Measurements from ENCODE around the gene OMP. TPM values are rescaled to one million over a fixed set of nuclear protein-coding genes. Genes with fewer than 3 reads are reported as not detected.

The OMP gene
- total and polyA plus RNA-seq, 2 of the 13 experiments (the other 11 are each of a cell fraction or from before 2014, with no cell fraction given): not detected

GRCh38 chr11:77141475-77141874, 38.8 kb downstream of the OMP start:
- Histone ChIP-seq H3K9me3 (ENCODE audit: low read length) (no peaks in the 10 kb centered on the region), H3K4me2 (ENCODE audit: low read depth, low read length) (no peak overlapping the region), H2AFZ (ENCODE audit: low read length) (no peak overlapping the region), H3K27me3 (ENCODE audit: control insufficient read depth in 1 of 2, insufficient read depth in 2 of 2, low read length in 2 of 2) (no peaks in the 10 kb centered on the region), H3K36me3 (replicated peaks in 1 of 2; ENCODE audit: control insufficient read depth in 1 of 2, insufficient read depth in 2 of 2, low read length in 2 of 2) (no peaks in the 10 kb centered on the region), H3K9ac (ENCODE audit: insufficient read depth, low read depth, low read length) (no peak overlapping the region), H4K20me1 (ENCODE audit: insufficient read depth, low read length) (no peaks in the 10 kb centered on the region), H3K79me2 (ENCODE audit: insufficient read depth, low read length) (no peaks in the 10 kb centered on the region), H3K27ac (ENCODE audit: extremely low read length, insufficient read depth, low read length) (no peak overlapping the region), H3K4me3 (replicated peaks in 1 of 3; ENCODE audit: insufficient read depth in 1 of 3, low read depth in 2 of 3, low read length in 3 of 3) (no peak overlapping the region), H3K4me1 (ENCODE audit: insufficient read depth, low read length) (peaks cover 71% of the 10 kb centered on the region)
- TF ChIP-seq MAFF (IDR thresholded peaks at IDR 0.05; ENCODE audit: low read depth, low read length): no peak
- TF ChIP-seq RORA (CRISPR knock-in tag; IDR thresholded peaks at IDR 0.05): no peak
- TF ChIP-seq SRSF9 (IDR thresholded peaks at IDR 0.05; ENCODE audit: borderline replicate concordance, insufficient read depth, low read depth, low read length, poor library complexity, severe bottlenecking): no peak
- no peak for TF ChIP-seq MNT (IDR thresholded peaks at IDR 0.05)
- no peak for TF ChIP-seq ZNF484 (CRISPR knock-in tag; IDR thresholded peaks at IDR 0.05; ENCODE audit: borderline replicate concordance, low read depth)
- ATAC-seq: no peak
- intact Hi-C loops (cut with micrococcal nuclease; ENCODE audit: unreplicated experiment): no loop called here
- ChIA-PET CTCF (ENCODE audit: low intra/inter-chr PET ratio, low total read pairs) (no interaction called here), POLR2A (interaction anchor here (1.7 kb wide), 1 partner anchor 13 kb away, joined by 9 read pairs; the partner anchor contains the start of gene MYO7A)
- 100% methylated on average over 4 of the region's 4 CpGs for WGBS (ENCODE audit: low lambda C conversion rate)
- in situ Hi-C loops (cut with HindIII; ENCODE audit: extremely low pct_ligation_motif_present, low pct_unique_long_range_greater_than_20kb): no loop called here
- FAIRE-seq: no peak
- no peak for DNase-seq (ENCODE audit: low spot score)
- no TSS peak for BruUV-seq (replicated peaks)

GRCh38 chr11:77142091-77142975, 39.7 kb downstream of the OMP start:
- CTCF ChIA-PET (ENCODE audit: low intra/inter-chr PET ratio, low total read pairs): no interaction called here
- no TSS peak for BruUV-seq (replicated peaks)

More at GRCh38 chr11:77142091-77142975, 39.7 kb downstream of the OMP start:
- in situ Hi-C loops (cut with HindIII; ENCODE audit: extremely low pct_ligation_motif_present, low pct_unique_long_range_greater_than_20kb) (no loop called here), intact Hi-C loops (cut with micrococcal nuclease; ENCODE audit: unreplicated experiment) (no loop called here)
- ATAC-seq: no peak
- no peak overlapping the region for H3K4me3 ChIP-seq (replicated peaks in 1 of 3; ENCODE audit: insufficient read depth in 1 of 3, low read depth in 2 of 3, low read length in 3 of 3)
- no peak overlapping the region for H3K27ac ChIP-seq (ENCODE audit: extremely low read length, insufficient read depth, low read length)
- no peaks in the 10 kb centered on the region for H3K79me2 ChIP-seq (ENCODE audit: insufficient read depth, low read length)
- H3K4me1 ChIP-seq (ENCODE audit: insufficient read depth, low read length): peaks cover 63% of the 10 kb centered on the region
- H3K36me3 ChIP-seq (replicated peaks in 1 of 2; ENCODE audit: control insufficient read depth in 1 of 2, insufficient read depth in 2 of 2, low read length in 2 of 2): no peaks in the 10 kb centered on the region
- no peak for FAIRE-seq
- no peak overlapping the region for H3K4me2 ChIP-seq (ENCODE audit: low read depth, low read length)
- POLR2A ChIA-PET: no interaction called here
- no peaks in the 10 kb centered on the region for H3K9me3 ChIP-seq (ENCODE audit: low read length)
- no peak overlapping the region for H3K9ac ChIP-seq (ENCODE audit: insufficient read depth, low read depth, low read length)
- 96% methylated on average over 11 of the region's 11 CpGs for WGBS (ENCODE audit: low lambda C conversion rate)
- DNase-seq (ENCODE audit: low spot score): no peak
- no peaks in the 10 kb centered on the region for H3K27me3 ChIP-seq (ENCODE audit: control insufficient read depth in 1 of 2, insufficient read depth in 2 of 2, low read length in 2 of 2)
- no peaks in the 10 kb centered on the region for H4K20me1 ChIP-seq (ENCODE audit: insufficient read depth, low read length)
- no peak for TF ChIP-seq ZFP1 (CRISPR knock-in tag; IDR thresholded peaks at IDR 0.05)
- no peak for TF ChIP-seq PAWR (CRISPR knock-in tag; IDR thresholded peaks at IDR 0.05; ENCODE audit: borderline replicate concordance)
- TF ChIP-seq ZNF562 (CRISPR knock-in tag; IDR thresholded peaks at IDR 0.05; ENCODE audit: borderline replicate concordance): no peak
- TF ChIP-seq ISL2 (CRISPR knock-in tag; IDR thresholded peaks at IDR 0.05): no peak
- no peak for TF ChIP-seq KMT2B (CRISPR knock-in tag; IDR thresholded peaks at IDR 0.05)
- TF ChIP-seq ZNF878 (CRISPR knock-in tag; IDR thresholded peaks at IDR 0.05): no peak
- TF ChIP-seq ZNF891 (CRISPR knock-in tag; IDR thresholded peaks at IDR 0.05): no peak
- TF ChIP-seq NBN (conservative IDR thresholded peaks at IDR 0.05): no peak
- TF ChIP-seq U2AF1 (optimal IDR thresholded peaks at IDR 0.05; ENCODE audit: low read depth, low read length): no peak
- no peak for TF ChIP-seq SP1 (IDR thresholded peaks at IDR 0.05)
- no peak for TF ChIP-seq SP1 (CRISPR knock-in tag; IDR thresholded peaks at IDR 0.05)
- TF ChIP-seq ARID2 (CRISPR knock-in tag; IDR thresholded peaks at IDR 0.05; ENCODE audit: borderline replicate concordance): no peak
- no peak for TF ChIP-seq ZNF605 (CRISPR knock-in tag; IDR thresholded peaks at IDR 0.05)
- TF ChIP-seq ZNF12 (CRISPR knock-in tag; IDR thresholded peaks at IDR 0.05): no peak
- no peak overlapping the region for H2AFZ ChIP-seq (ENCODE audit: low read length)

Measured in HepG2 (cell line).